ENCODE measurements around the gene CFI.

CFI gene

GRCh38 chr4:109722357-109722756 lies 79.4 kb downstream of the CFI start:
- H3K27ac ChIP-seq, result no peak overlapping the region
- peaks cover 4% of the 10 kb centered on the region for H3K36me3 ChIP-seq
- H3K9me3 ChIP-seq, result no peaks in the 10 kb centered on the region
- no peaks in the 10 kb centered on the region for H3K4me1 ChIP-seq
- H3K27me3 ChIP-seq, result no peaks in the 10 kb centered on the region
- no peaks in the 10 kb centered on the region for H4K20me1 ChIP-seq
- H3K4me3 ChIP-seq, result no peak overlapping the region
- no peak overlapping the region for H3K9ac ChIP-seq
- no peak overlapping the region for H3K4me2 ChIP-seq
- TF ChIP-seq Cebpa-rat (IDR thresholded peaks at IDR 0.05), result no peak

DNA sequence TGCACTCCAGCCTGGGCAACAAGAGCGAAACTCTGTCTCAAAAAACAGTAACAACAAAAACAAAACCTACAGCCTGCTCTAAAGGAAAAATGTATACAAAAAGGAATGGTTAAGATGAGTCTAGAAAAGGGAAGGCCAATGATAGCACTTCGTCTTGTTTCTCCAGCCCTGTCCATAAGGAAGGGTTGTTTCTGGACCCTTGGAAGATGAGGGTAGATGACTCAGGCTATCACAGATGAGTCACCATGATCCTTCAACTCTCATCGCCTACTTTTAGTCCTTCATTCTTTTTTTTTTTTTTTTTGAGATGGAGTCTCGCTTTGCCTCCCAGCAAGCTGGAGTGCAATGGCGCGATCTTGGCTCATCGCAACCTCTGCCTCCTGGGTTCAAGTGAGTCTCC lies 80.8 kb downstream of the CFI start:
- TF ChIP-seq Cebpa-rat (IDR thresholded peaks at IDR 0.05), result no peak
- H3K4me1 ChIP-seq, result no peaks in the 10 kb centered on the region
- no peak overlapping the region for H3K27ac ChIP-seq
- H3K27me3 ChIP-seq, result no peaks in the 10 kb centered on the region
- no peak overlapping the region for H3K4me2 ChIP-seq
- H3K4me3 ChIP-seq, result no peak overlapping the region
- no peaks in the 10 kb centered on the region for H3K9me3 ChIP-seq
- H3K36me3 ChIP-seq, result peaks cover 17% of the 10 kb centered on the region
- no peak overlapping the region for H3K9ac ChIP-seq
- no peaks in the 10 kb centered on the region for H4K20me1 ChIP-seq

DNA sequence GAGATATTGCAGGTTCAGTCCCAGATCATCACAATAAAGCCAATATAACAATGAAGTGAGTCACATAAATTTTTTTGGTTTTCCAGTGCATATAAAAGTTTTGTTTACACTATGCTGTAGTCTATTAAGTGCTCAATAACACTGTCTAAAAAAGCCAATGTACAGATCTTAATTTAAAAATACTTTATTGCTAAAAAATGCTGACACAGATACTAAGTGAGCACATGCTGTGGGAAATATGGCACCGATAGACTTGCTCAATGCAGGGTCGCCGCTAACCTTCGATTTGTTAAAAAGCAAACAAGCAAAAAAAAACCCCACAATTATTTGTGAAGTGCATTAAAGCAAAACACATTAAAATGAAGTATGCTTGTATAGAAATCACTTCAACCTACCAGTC lies 82.2 kb downstream of the CFI start:
- H3K9me3 ChIP-seq, result no peaks in the 10 kb centered on the region
- H3K27me3 ChIP-seq, result no peaks in the 10 kb centered on the region
- no peak overlapping the region for H3K9ac ChIP-seq
- H3K4me1 ChIP-seq, result no peaks in the 10 kb centered on the region
- H3K4me3 ChIP-seq, result no peak overlapping the region
- H3K4me2 ChIP-seq, result no peak overlapping the region
- no peak overlapping the region for H3K27ac ChIP-seq
- H3K36me3 ChIP-seq, result peaks cover 29% of the 10 kb centered on the region
- no peak for TF ChIP-seq Cebpa-rat (IDR thresholded peaks at IDR 0.05)
- H4K20me1 ChIP-seq, result no peaks in the 10 kb centered on the region

GRCh38 chr4:109718759-109719158 lies 83.0 kb downstream of the CFI start:
- H3K27ac ChIP-seq, result no peak overlapping the region

GRCh38 chr4:109713500-109713899 lies 88.3 kb downstream of the CFI start:
- Histone ChIP-seq H3K36me3 (peaks cover 54% of the 10 kb centered on the region), H3K9me3 (no peaks in the 10 kb centered on the region), H4K20me1 (no peaks in the 10 kb centered on the region), H3K9ac (no peak overlapping the region), H3K27me3 (no peaks in the 10 kb centered on the region), H3K4me3 (no peak overlapping the region), H3K27ac (no peak overlapping the region), H3K4me1 (no peaks in the 10 kb centered on the region), H3K4me2 (no peak overlapping the region)
- TF ChIP-seq Cebpa-rat (IDR thresholded peaks at IDR 0.05), result no peak

More at GRCh38 chr4:109718759-109719158, 83.0 kb downstream of the CFI start:
- H3K4me2 ChIP-seq, result no peak overlapping the region
- H3K27me3 ChIP-seq, result no peaks in the 10 kb centered on the region
- H3K4me1 ChIP-seq, result no peaks in the 10 kb centered on the region
- H3K4me3 ChIP-seq, result no peak overlapping the region
- peaks cover 37% of the 10 kb centered on the region for H3K36me3 ChIP-seq
- no peak for TF ChIP-seq Cebpa-rat (IDR thresholded peaks at IDR 0.05)
- no peak overlapping the region for H3K9ac ChIP-seq
- no peaks in the 10 kb centered on the region for H4K20me1 ChIP-seq
- H3K9me3 ChIP-seq, result no peaks in the 10 kb centered on the region

- Histone ChIP-seq H3K4me2 (no peak overlapping the region), H3K9me3 (no peaks in the 10 kb centered on the region), H3K4me3 (no peak overlapping the region), H3K27me3 (no peaks in the 10 kb centered on the region), H3K27ac (no peak overlapping the region), H3K36me3 (peaks cover 29% of the 10 kb centered on the region), H4K20me1 (no peaks in the 10 kb centered on the region), H3K4me1 (peaks cover 2% of the 10 kb centered on the region), H3K9ac (no peak overlapping the region)
- no peak for TF ChIP-seq Cebpa-rat (IDR thresholded peaks at IDR 0.05)
These were observed 92.8 kb downstream of the CFI start for GRCh38 chr4:109708990-109709389.

- Histone ChIP-seq H3K4me3 (no peak overlapping the region), H3K27ac (no peak overlapping the region), H4K20me1 (no peaks in the 10 kb centered on the region), H3K27me3 (no peaks in the 10 kb centered on the region), H3K4me1 (peaks cover 7% of the 10 kb centered on the region), H3K9me3 (no peaks in the 10 kb centered on the region), H3K9ac (no peak overlapping the region), H3K4me2 (no peak overlapping the region), H3K36me3 (peaks cover 27% of the 10 kb centered on the region)
- TF ChIP-seq Cebpa-rat (IDR thresholded peaks at IDR 0.05), result no peak
These were observed 93.4 kb downstream of the CFI start for GRCh38 chr4:109708435-109708834.

- no peaks in the 10 kb centered on the region for H3K9me3 ChIP-seq
- no peak for TF ChIP-seq Cebpa-rat (IDR thresholded peaks at IDR 0.05)
- peak overlapping the region; percentile 81 for H3K4me3 ChIP-seq
- peak overlapping the region; percentile 83 for H3K4me2 ChIP-seq
- H3K36me3 ChIP-seq, result peaks cover 22% of the 10 kb centered on the region
- peak overlapping the region; percentile 94 for H3K9ac ChIP-seq
- peak overlapping the region; percentile 93 for H3K27ac ChIP-seq
- H3K27me3 ChIP-seq, result no peaks in the 10 kb centered on the region
- peaks cover 21% of the 10 kb centered on the region for H3K4me1 ChIP-seq
- 0 out of 2 replicates have a peak, but pooled peaks cover 7% of the 10 kb centered on the region for H4K20me1 ChIP-seq
These were observed 98.0 kb downstream of the CFI start for GRCh38 chr4:109703664-109704361.

- H3K4me3 ChIP-seq, result peak within 1 kb of the TSS; percentile 81
- H3K9me3 ChIP-seq, result no peaks in the 10 kb centered on the region
- peak within 1 kb of the TSS; percentile 83 for H3K4me2 ChIP-seq
- peaks cover 21% of the 10 kb centered on the region for H3K4me1 ChIP-seq
- no peaks in the 10 kb centered on the region for H3K27me3 ChIP-seq
- no peak for TF ChIP-seq Cebpa-rat (IDR thresholded peaks at IDR 0.05)
- H4K20me1 ChIP-seq, result 0 out of 2 replicates have a peak, but pooled peaks cover 8% of the 10 kb centered on the region
- H3K27ac ChIP-seq, result peak within 1 kb of the TSS; percentile 93
- H3K9ac ChIP-seq, result peak within 1 kb of the TSS; percentile 94
- peaks cover 22% of the 10 kb centered on the region for H3K36me3 ChIP-seq
These were observed 98.7 kb downstream of the CFI start, which contains the start of gene CASP6 for GRCh38 chr4:109702950-109703663. TSS of gene CASP6 (minus strand) at chr4:109703445. CDS start at chr4:109703395, 50 bp downstream.
